Measurements from ENCODE around the gene ITGB3.
A peak's percentile ranks its signal among the peaks of the same experiment; 100 is the strongest.
"Not testable (repeated sequence)": the region's sequence is repeated elsewhere in the genome, so short reads cannot be mapped to it uniquely, and the experiment has no call there.

The ITGB3 gene

DNA sequence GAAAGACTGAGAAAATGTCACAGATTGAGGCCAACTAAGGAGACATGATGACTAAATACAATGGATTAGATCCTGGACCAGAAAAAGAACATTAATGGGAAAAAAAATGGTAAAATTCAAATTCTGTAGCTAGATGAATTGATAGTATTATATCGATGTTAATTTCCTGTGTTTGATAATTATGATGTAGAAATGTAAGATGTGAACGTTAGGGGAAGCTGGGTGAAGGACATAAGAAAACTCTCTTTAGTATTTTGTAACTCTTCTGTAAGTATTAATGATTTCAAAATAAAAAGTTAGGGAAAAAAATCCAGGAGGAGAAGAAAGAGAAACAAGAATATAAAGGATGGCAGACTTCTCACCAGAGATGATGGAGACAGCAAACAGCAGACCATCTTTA lies 2.8 kb upstream of the ITGB3 start:
- no peak for FAIRE-seq

DNA sequence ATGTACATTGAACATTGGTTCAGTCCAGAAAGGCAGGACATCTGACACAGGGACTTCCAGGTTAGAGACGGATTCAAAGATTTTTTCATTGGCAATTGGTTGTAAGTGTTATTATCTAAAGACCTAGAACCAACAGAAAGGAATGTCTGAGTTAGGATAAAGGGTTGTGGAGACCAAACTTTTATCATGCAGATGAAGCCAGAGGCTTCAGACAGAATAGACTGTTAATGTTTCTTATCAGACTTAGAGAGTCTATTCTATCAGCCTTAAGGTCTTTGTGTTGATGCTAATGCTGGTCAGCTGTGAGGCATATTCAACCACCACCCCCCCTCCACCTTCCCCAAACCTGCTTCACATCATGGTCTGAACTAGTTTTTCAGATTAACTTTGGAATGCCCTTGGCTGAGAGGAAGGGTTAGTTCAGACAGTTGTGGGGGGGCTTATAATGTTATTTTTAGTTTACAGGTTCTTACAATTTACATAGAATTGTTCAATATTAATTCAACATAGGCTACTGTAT lies 2.1 kb upstream of the ITGB3 start:
- no peak for FAIRE-seq

DNA sequence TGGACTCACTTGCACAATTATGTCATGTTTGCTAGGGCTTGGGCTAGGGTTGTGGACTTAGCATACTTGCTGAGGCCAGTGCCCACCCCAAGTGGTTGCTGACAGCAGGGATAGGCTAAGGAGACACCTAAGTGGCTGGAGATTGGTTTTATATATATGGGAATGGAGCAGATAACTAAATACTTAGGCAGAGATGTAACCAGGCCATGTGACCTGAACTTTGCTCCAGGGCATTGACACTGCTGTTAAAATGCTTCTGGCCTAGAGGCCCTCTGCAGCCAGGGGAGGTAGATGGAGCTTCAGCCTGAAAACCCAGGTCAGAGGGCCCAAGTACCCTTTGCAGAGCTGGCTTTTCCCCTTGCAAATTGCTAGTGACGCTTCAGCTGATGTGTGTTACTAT lies 1.4 kb upstream of the ITGB3 start:
- no peak for FAIRE-seq

GRCh38 chr17:47252766-47253512 lies 688 bp upstream of the ITGB3 start:
- no peak for FAIRE-seq

DNA sequence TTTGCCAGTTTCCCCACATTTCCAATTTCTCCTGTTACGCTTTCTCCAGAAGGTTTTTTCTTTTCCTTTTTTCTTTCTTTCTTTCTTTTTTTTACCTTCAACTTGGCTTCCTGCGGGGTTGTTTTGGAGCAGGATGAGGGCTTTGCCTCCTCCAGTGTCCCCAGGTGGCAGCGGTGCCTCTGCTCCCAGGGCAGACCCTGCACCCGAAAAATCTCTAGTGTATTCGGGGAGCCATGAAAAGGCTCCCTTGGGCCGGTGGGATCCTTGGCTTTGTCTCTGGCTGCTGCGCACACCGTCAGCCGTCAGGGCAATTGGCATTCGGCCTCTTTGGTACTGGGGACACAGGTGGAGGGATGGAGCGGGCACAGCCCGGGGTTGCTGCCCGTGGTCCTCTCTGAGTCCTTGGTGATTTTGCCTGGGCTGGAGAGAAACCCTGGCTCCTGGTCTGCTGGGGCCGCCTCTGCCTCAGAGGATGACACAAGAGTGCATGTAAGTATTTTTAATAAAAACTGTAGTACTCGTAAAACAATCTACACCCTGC lies 846 bp downstream of the ITGB3 start:
- no peak for FAIRE-seq

DNA sequence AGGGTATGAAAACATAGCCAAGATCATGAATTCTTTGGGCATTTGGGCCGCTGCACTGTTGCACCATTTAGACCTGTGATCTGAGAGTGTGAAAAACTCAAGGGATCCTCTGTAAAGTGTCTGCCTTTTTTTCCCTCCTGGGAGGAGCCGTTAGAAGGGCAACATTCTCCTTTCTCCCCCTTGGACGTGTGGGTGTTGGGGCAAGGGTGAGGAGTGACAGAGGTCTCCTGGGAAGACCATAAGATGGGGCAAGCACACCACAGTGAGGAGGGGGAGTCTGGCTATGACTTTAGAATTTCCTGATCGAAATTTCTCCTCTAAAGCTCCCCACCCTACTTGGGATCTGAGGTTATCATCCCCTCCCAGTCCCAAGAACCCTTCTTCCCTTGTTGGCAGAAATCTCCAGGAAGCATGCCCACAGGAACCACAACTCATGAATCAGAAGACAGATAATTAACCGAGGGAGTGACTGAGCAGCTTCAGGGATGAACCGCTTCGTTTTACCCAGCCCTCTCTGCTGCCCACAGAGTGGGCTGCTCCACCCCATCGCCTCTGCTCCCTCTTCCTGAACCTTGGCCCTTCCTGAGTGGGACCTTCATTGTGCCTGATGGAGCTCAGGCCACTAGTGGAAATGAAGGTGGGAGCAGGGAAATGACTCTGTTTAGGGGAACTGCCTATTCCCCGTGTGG lies 4.2 kb downstream of the ITGB3 start:
- no peak for FAIRE-seq

GRCh38 chr17:47262586-47262985 lies 9.0 kb downstream of the ITGB3 start:
- no peak for FAIRE-seq

GRCh38 chr17:47264166-47264565 lies 10.5 kb downstream of the ITGB3 start:
- FAIRE-seq = no peak

- no peak for FAIRE-seq
Observed at GRCh38 chr17:47265983-47266541, 12.4 kb downstream of the ITGB3 start.

GRCh38 chr17:47266782-47267181 lies 13.2 kb downstream of the ITGB3 start:
- FAIRE-seq = no peak

DNA sequence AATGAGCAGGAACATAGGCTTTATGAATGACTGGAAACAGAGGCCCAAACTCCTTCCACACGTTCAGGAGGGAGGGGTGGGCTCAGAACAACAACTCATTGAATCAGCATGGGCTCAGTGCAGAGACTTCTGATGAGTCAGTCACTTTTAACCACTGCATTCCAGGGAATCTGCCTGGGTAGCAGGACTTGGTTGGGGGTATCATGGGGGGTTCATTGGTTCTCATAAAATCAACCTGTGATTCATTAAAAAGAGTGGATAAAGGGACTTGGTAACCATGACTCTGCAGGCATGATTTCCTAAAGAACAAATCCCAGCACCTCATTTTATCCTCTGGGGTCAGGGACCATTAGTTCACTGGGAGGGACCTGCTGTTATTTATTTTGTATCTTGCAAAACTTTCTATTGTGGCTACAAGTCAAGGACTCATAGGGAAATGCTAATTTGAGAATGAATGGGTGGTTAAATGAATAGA lies 13.8 kb downstream of the ITGB3 start:
- FAIRE-seq = no peak

GRCh38 chr17:47268964-47269363 lies 15.3 kb downstream of the ITGB3 start:
- FAIRE-seq = not testable (repeated sequence)

- not testable (repeated sequence) for FAIRE-seq
Observed at GRCh38 chr17:47269561-47270280, 16.1 kb downstream of the ITGB3 start.

DNA sequence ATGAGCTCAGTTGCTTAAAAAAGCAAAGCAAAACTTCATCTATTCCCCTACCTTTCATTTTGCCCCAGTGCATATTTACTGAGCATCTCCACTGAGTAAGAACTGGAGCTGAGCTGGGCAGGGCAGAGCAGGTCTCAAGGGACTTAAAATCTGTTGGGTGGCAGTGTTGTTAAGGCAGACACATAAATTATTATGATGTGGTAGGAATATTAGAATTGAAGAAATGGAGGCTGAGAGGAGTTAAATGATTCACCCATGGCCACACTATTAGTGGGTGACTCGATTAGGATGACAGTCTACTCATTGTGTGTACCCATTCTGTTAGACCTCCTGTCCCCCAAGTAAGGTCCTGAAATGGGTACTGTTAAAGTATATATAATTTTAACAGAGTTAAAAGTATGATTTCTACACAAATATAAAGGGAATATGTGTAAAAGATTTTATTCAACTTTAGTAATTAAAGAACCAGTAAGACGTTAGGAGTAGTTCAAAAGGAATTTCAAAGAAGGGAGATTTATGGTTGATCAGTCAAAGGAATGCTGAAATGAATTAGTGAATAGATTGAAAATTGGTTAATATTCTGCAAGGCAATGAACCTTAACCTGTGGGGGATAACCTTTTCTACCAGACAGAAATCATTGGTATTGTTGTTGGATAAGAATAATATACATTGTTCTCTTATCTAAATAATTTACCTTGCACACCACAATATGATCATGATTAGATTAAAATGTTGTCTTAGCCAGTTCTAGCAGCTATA lies 17.5 kb downstream of the ITGB3 start:
- FAIRE-seq = no peak

- no peak for FAIRE-seq
Observed at GRCh38 chr17:47272491-47272890, 18.9 kb downstream of the ITGB3 start.

DNA sequence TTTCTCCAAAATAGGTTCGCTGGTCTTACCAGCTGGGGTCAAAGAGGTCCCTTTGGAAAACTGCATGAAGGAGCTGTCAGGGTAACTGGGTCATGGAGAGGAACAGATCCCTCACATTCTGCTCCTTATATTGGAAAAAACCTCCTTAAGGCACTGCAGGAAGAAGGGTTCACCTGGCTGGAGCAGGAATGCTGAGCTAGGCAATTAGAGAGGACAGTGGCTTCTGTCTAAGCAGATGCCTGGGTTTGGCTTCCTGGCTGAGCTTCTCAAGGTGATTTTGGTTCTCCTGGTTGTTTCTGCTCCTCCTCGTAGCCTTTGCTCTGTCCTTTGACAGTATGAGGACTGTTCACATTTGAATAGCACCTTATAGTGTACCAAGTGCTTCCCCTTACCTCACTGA lies 19.6 kb downstream of the ITGB3 start:
- no peak for FAIRE-seq

DNA sequence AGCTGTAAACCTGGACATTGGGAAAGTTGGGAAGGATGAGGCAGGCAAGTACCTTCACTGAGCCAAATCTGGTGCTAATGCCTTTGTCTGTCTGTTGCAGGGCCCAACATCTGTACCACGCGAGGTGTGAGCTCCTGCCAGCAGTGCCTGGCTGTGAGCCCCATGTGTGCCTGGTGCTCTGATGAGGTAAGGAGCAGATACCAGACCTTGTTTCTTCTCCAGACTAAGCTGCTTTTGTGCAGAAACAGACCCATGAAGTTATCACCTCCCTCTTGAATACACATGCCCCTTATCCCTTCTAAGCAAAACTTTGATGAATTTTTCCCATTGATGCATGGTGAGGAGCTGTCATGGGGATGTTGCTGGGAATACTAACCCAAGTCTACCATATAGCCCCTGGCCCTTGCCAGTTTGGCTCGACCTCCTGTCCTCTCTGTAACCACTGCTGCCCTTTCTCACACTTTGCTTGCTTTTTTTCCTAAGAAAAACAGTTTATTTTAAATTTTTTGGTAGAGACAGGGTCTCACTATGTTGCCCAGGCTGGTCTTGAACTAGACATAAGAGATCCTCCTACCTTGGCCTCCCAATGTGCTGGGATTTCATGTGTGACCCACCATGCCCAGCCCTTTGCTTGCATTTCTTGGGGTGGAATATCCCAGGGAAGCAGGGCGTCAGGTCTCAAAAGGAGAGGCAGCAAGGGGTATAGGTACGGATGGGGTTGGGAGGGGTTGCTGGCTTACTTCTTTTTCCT lies 20.9 kb downstream of the ITGB3 start:
- FAIRE-seq = no peak

- peak; percentile 57 for FAIRE-seq
Observed at GRCh38 chr17:47275245-47275984, 21.8 kb downstream of the ITGB3 start.

- FAIRE-seq = no peak
Observed at GRCh38 chr17:47276444-47276843, 22.8 kb downstream of the ITGB3 start.

DNA sequence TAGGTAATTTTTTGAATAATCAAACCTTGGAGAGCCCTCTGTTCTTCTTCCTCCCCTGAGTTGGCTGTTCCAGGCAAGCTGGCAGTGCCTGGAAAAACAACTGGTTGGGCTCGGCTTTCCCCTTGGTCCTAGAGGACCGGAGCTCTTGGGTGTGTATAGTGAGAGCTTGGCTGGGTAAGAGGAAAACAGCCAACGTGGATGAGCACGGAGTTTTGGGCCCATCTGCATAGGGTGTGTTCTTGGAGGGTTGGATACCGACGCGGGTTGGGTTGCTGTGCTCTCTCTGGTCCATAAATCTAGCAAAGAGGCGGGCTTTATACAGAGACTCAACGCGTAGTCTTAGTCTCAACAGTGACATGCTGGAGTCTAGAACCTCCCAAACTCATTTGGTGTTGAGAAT lies 23.2 kb downstream of the ITGB3 start:
- no peak for FAIRE-seq

GRCh38 chr17:47277921-47278320 lies 24.3 kb downstream of the ITGB3 start:
- FAIRE-seq = no peak
